Loucy (cell line): ENCODE results near the gene KANSL1.
"Not testable (repeated sequence)": the region's sequence is repeated elsewhere in the genome, so short reads cannot be mapped to it uniquely, and the experiment has no call there.

Experiments
- H2AFZ ChIP-seq: fragments of 200-600 bp; sonication (generic); 2 replicates; pipeline ENCODE4 v1.6.0; 2016; ENCODE audit warnings: antibody characterized with exemption, mild to moderate bottlenecking, low read length, moderate library complexity
- H3F3A ChIP-seq: fragments of 200-600 bp; 2 replicates; pipeline ENCODE4 v1.6.0; 2016; ENCODE audit warnings: antibody characterized with exemption, low read depth, mild to moderate bottlenecking
- H3K27me3 ChIP-seq: fragments of 200-600 bp; sonication (generic); 2 replicates; pipeline ENCODE4 v1.6.1; 2014; ENCODE audit warnings: low read length, mild to moderate bottlenecking; ENCODE audit not compliant: insufficient read depth, poor library complexity, severe bottlenecking
- H3K36me3 ChIP-seq: fragments of 200-600 bp; sonication (generic); 2 replicates; pipeline ENCODE4 v1.6.1; 2016; ENCODE audit warnings: low read length; ENCODE audit not compliant: insufficient read depth
- H3K4me1 ChIP-seq: fragments of 200-600 bp; sonication (generic); 2 replicates; pipeline ENCODE4 v1.5.1; 2014; ENCODE audit warnings: low read length, mild to moderate bottlenecking; ENCODE audit not compliant: insufficient read depth, poor library complexity, severe bottlenecking
- H3K4me2 ChIP-seq: fragments of 200-600 bp; sonication (generic); 2 replicates; pipeline ENCODE4 v1.6.0; 2014; ENCODE audit warnings: antibody characterized with exemption, low read length, low read depth, mild to moderate bottlenecking; ENCODE audit not compliant: poor library complexity, severe bottlenecking
- H3K4me3 ChIP-seq: fragments of 200-600 bp; sonication (generic); 2 replicates; pipeline ENCODE4 v1.5.1; 2014; ENCODE audit warnings: low read length, mild to moderate bottlenecking, mixed read lengths; ENCODE audit not compliant: poor library complexity, severe bottlenecking
- H3K79me2 ChIP-seq: fragments of 200-600 bp; sonication (generic); 2 replicates; pipeline ENCODE4 v1.6.1; 2014; ENCODE audit warnings: low read length; ENCODE audit not compliant: insufficient read depth
- H3K9ac ChIP-seq: fragments of 200-600 bp; sonication (generic); 2 replicates; pipeline ENCODE4 v1.6.0; 2014; ENCODE audit warnings: mild to moderate bottlenecking, low read depth, low read length, moderate library complexity; ENCODE audit not compliant: poor library complexity, severe bottlenecking
- H3K9me2 ChIP-seq: fragments of 200-600 bp; sonication (generic); replicated peaks from 2 replicates; pipeline ENCODE4 v1.6.1; 2016; ENCODE audit warnings: low read depth, low read length, mixed read lengths
- H3K9me3 ChIP-seq: fragments of 200-600 bp; sonication (generic); 2 replicates; pipeline ENCODE4 v1.6.1; 2014; ENCODE audit warnings: mild to moderate bottlenecking, antibody characterized with exemption, low read length, low read depth; ENCODE audit not compliant: insufficient read depth
- H4K20me1 ChIP-seq: fragments of 200-600 bp; sonication (generic); 2 replicates; pipeline ENCODE4 v1.6.0; 2014; ENCODE audit warnings: antibody characterized with exemption, low read length, mild to moderate bottlenecking; ENCODE audit not compliant: insufficient read depth, poor library complexity, severe bottlenecking
- EZH2phosphoT487 ChIP-seq: fragments of 200-600 bp; IDR thresholded peaks from 2 replicates; pipeline ENCODE4 v1.6.1; 2018; ENCODE audit warnings: antibody characterized with exemption, mild to moderate bottlenecking, moderate library complexity, borderline replicate concordance
- TF ChIP-seq, protein P1 (sequence below): fragments of 200-600 bp; sonication (generic); conservative IDR thresholded peaks from 2 replicates; pipeline ENCODE4 v1.5.1; 2014; ENCODE audit warnings: mild to moderate bottlenecking, antibody characterized with exemption, low read length

Gene KANSL1

DNA sequence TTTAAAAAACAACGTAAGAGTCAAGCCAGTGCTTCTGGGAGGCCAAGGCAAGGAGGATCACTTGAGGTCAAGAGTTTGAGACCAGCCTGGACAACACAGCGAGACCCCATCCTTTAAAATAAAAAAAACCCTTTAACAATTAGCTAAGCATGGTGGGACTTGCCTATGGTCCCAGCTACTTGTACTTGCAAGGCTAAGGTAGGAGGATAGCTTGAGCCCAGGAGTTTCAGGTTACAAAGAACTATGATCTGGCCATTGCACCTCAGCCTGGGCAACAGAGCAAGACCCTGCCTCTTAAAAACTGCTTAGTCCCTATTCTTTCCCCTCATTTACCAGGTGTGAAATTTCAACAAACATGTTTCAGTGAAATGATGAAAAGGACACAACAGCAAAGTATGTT, 104.6 kb downstream of the KANSL1 start:
- Histone ChIP-seq H3K4me2 (no peak overlapping the region), H3K27me3 (no peaks in the 10 kb centered on the region), H3K36me3 (peaks cover 66% of the 10 kb centered on the region; the same call in 1 of the 2 replicates), H3K4me1 (no peaks in the 10 kb centered on the region), H3K9ac (no peak overlapping the region), H3K9me2 (no peaks in the 10 kb centered on the region), H3F3A (no peaks in the 10 kb centered on the region), H3K79me2 (peaks cover 87% of the 10 kb centered on the region), H4K20me1 (peaks cover 59% of the 10 kb centered on the region), H2AFZ (no peak overlapping the region), H3K9me3 (no peaks in the 10 kb centered on the region), H3K4me3 (no peak overlapping the region)
- TF ChIP-seq EZH2phosphoT487, result no peak
- TF ChIP-seq, protein P1, sequence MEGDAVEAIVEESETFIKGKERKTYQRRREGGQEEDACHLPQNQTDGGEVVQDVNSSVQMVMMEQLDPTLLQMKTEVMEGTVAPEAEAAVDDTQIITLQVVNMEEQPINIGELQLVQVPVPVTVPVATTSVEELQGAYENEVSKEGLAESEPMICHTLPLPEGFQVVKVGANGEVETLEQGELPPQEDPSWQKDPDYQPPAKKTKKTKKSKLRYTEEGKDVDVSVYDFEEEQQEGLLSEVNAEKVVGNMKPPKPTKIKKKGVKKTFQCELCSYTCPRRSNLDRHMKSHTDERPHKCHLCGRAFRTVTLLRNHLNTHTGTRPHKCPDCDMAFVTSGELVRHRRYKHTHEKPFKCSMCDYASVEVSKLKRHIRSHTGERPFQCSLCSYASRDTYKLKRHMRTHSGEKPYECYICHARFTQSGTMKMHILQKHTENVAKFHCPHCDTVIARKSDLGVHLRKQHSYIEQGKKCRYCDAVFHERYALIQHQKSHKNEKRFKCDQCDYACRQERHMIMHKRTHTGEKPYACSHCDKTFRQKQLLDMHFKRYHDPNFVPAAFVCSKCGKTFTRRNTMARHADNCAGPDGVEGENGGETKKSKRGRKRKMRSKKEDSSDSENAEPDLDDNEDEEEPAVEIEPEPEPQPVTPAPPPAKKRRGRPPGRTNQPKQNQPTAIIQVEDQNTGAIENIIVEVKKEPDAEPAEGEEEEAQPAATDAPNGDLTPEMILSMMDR, result no peak

DNA sequence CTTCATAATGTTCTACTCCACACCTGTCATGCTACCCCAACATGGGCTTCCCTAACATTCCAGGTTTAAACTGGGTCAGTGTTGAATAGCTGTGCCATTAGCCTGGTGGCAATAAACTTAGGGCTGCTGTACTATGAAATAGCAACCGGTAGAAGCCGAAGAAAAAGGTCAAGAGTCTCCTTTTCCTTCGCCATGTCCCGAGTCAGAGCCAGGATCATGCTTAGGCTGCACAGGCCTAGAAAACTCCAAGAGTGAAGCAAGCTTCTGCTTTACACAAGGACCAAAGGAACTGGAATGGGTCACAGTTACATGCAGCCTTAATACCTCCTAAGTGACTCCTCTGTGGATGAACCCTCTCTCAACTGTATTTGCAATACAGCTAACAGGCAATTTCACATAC, 105.4 kb downstream of the KANSL1 start:
- Histone ChIP-seq H4K20me1 (peaks cover 61% of the 10 kb centered on the region), H3K36me3 (peaks cover 61% of the 10 kb centered on the region; the same call in 1 of the 2 replicates), H3K79me2 (peaks cover 89% of the 10 kb centered on the region)
- not testable (repeated sequence) for H3K4me3 ChIP-seq, H3K4me2 ChIP-seq, H3K27me3 ChIP-seq, H2AFZ ChIP-seq, H3K4me1 ChIP-seq, H3K9me2 ChIP-seq, H3F3A ChIP-seq, H3K9me3 ChIP-seq, H3K9ac ChIP-seq

DNA sequence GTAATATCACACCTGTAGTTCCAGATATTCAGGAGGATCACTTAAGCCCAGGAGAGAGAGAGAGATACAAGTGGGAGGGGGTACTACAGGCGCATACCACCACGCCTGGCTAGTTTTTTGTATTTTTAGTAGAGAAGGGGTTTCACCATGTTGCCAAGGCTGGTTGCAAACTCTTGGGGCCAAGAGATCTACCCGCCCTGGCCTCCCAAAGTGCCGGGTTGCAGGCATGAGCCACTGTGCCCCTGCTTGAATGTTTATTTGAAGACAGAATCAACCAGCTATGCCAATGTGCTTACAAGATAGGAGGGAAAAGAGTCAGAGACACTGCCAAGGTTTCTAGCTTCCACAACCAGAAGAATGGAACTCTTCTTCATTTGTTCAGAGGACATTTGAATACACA, 106.4 kb downstream of the KANSL1 start:
- Histone ChIP-seq H3K79me2 (peaks cover 88% of the 10 kb centered on the region), H3K9me2 (no peaks in the 10 kb centered on the region), H3K4me1 (peaks cover 3% of the 10 kb centered on the region)

DNA sequence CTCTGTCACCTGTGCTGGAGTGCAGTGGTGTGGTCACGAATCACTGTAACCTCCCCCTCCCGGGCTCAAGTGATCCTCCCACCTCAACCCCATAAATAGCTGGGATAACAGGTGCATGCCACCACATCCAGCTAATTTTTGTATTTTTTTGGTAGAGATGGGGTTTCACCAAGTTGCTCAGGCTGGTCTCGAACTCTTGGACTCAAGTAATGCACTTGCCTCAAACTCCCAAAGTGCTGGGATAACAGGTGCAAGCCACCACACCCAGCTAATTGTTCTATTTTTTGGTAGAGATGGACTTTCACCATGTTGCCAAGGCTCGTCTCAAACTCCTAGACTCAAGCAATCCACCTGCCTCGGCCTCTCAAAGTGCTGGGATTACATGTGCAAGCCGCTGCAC, 107.7 kb downstream of the KANSL1 start:
- Histone ChIP-seq H3K9ac (no peak overlapping the region), H3K79me2 (peaks cover 89% of the 10 kb centered on the region), H3K9me3 (no peaks in the 10 kb centered on the region), H3F3A (no peaks in the 10 kb centered on the region), H3K4me1 (peaks cover 3% of the 10 kb centered on the region), H2AFZ (no peak overlapping the region), H3K4me3 (no peak overlapping the region), H4K20me1 (peaks cover 70% of the 10 kb centered on the region), H3K36me3 (peaks cover 63% of the 10 kb centered on the region; the same call in 1 of the 2 replicates), H3K4me2 (no peak overlapping the region), H3K9me2 (no peaks in the 10 kb centered on the region), H3K27me3 (no peaks in the 10 kb centered on the region)
- TF ChIP-seq, protein P1, result no peak

More for the DNA sequence above, 106.4 kb downstream of the KANSL1 start:
- H2AFZ ChIP-seq, result no peak overlapping the region
- no peaks in the 10 kb centered on the region for H3K9me3 ChIP-seq
- H3K27me3 ChIP-seq, result no peaks in the 10 kb centered on the region
- no peak overlapping the region for H3K9ac ChIP-seq
- no peaks in the 10 kb centered on the region for H3F3A ChIP-seq
- H3K36me3 ChIP-seq, result peaks cover 61% of the 10 kb centered on the region; the same call in 1 of the 2 replicates
- H4K20me1 ChIP-seq, result peaks cover 69% of the 10 kb centered on the region
- no peak for TF ChIP-seq EZH2phosphoT487
- TF ChIP-seq, protein P1, result no peak
- no peak overlapping the region for H3K4me3 ChIP-seq
- no peak overlapping the region for H3K4me2 ChIP-seq
